Gastroesophageal sphincter (tissue), 3 donors: ENCODE data around the gene KPNB1.

ENCODE experiments used
- POLR2A ChIP-seq, 2 donors: fragments of 450-650 bp; IDR thresholded peaks; one replicate each; pipeline ENCODE4 v1.6.1; 2017; ENCODE audit warnings: antibody characterized with exemption in 2 of 2, mild to moderate bottlenecking in 2 of 2, moderate library complexity in 1 of 2
- POLR2AphosphoS5 ChIP-seq: sonication (generic); formaldehyde crosslinking; IDR thresholded peaks from one replicate; pipeline ENCODE4 v1.6.1; 2017; ENCODE audit warnings: antibody characterized with exemption
- TF ChIP-seq, protein P1 (sequence below), 4 experiments: fragments of 200-600 bp in 2 of 4; fragments of 450-650 bp in 2 of 4; sonication (generic) in 1 of 4; IDR thresholded peaks; one replicate each; pipeline ENCODE4 v1.5.1; 2017 to 2019; ENCODE audit warnings: antibody characterized with exemption in 4 of 4, mild to moderate bottlenecking in 2 of 4, moderate library complexity in 2 of 4

DNA sequence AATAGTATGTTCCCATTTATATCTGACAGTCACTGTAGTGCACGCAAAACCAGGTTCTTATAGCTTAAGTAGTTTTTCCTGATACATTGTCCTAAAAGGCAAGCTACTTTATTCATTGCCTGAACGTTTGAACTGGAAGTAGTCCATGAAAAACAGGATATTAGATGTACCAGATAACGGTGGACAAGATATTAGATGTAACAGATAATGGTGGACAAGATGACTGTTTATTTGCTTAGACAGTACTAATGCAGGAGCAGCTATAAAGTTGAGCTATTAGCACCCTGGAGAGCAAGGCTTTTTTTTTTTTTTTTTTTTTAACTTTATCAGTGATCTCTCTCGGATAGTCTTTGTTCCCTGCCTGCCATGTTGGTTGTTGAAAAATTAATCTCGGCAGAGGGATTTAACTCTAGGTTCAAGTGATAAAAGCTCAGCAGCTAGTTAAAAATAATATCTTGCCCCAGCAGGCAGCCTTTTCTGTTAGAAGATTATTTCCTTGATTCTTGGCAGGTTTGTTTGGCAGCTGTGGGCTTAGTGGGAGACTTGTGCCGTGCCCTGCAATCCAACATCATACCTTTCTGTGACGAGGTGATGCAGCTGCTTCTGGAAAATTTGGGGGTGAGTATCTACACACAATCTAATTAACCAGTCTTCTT lies 26.9 kb downstream of the KPNB1 start:
- TF ChIP-seq, protein P1, sequence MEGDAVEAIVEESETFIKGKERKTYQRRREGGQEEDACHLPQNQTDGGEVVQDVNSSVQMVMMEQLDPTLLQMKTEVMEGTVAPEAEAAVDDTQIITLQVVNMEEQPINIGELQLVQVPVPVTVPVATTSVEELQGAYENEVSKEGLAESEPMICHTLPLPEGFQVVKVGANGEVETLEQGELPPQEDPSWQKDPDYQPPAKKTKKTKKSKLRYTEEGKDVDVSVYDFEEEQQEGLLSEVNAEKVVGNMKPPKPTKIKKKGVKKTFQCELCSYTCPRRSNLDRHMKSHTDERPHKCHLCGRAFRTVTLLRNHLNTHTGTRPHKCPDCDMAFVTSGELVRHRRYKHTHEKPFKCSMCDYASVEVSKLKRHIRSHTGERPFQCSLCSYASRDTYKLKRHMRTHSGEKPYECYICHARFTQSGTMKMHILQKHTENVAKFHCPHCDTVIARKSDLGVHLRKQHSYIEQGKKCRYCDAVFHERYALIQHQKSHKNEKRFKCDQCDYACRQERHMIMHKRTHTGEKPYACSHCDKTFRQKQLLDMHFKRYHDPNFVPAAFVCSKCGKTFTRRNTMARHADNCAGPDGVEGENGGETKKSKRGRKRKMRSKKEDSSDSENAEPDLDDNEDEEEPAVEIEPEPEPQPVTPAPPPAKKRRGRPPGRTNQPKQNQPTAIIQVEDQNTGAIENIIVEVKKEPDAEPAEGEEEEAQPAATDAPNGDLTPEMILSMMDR (IDR thresholded peaks at IDR 0.05) = no peak
- no peak for TF ChIP-seq POLR2AphosphoS5
- TF ChIP-seq POLR2A (IDR thresholded peaks at IDR 0.05) = no peak
